Endothelial cell of umbilical vein (primary cell): Measurements from ENCODE around the gene PCTP.

Source experiments
- CTCF ChIP-seq, 2 donors: IDR thresholded peaks; 1 replicate in 1 of 2; 2 replicates in 1 of 2; pipeline ENCODE4 v1.5.1; 2011; ENCODE audit warnings: low read length in 2 of 2, mild to moderate bottlenecking in 2 of 2, moderate library complexity in 2 of 2, control low read depth in 1 of 2, inconsistent platforms in 1 of 2, low read depth in 1 of 2; ENCODE audit not compliant: insufficient read depth in 1 of 2; ENCODE audit errors: extremely low read depth in 1 of 2
- EZH2 ChIP-seq: IDR thresholded peaks from 2 replicates; pipeline ENCODE4 v1.6.1; 2012; ENCODE audit warnings: borderline replicate concordance, low read depth, mild to moderate bottlenecking, moderate library complexity, low read length, inconsistent platforms; ENCODE audit not compliant: severe bottlenecking
- FOS ChIP-seq: IDR thresholded peaks from 2 replicates; pipeline ENCODE4 v1.6.1; 2011; ENCODE audit warnings: mild to moderate bottlenecking, low read length, moderate library complexity, borderline replicate concordance; ENCODE audit not compliant: insufficient read depth
- GATA2 ChIP-seq: IDR thresholded peaks from 2 replicates; pipeline ENCODE4 v1.7.0; 2011; ENCODE audit warnings: low read depth, mild to moderate bottlenecking, moderate library complexity, mixed read lengths, low read length; ENCODE audit not compliant: insufficient read length, insufficient read depth
- JUN ChIP-seq: IDR thresholded peaks from 2 replicates; pipeline ENCODE4 v1.6.1; 2011; ENCODE audit warnings: borderline replicate concordance, low read depth; ENCODE audit not compliant: insufficient read length, insufficient read depth
- MYC ChIP-seq: IDR thresholded peaks from one replicate; pipeline ENCODE4 v1.6.1; 2011; ENCODE audit warnings: mild to moderate bottlenecking, low read depth, low read length
- POLR2A ChIP-seq: IDR thresholded peaks from 2 replicates; pipeline ENCODE4 v1.6.1; 2012; ENCODE audit warnings: low read depth, mild to moderate bottlenecking, control low read depth, low read length
- POLR2AphosphoS5 ChIP-seq: IDR thresholded peaks from 2 replicates; pipeline ENCODE4 v1.6.1; 2012; ENCODE audit warnings: low read depth, mild to moderate bottlenecking, control low read depth, low read length, moderate library complexity; ENCODE audit not compliant: insufficient read depth
- TF ChIP-seq, protein P1 (sequence below): IDR thresholded peaks from 2 replicates; pipeline ENCODE4 v1.6.1; 2011; ENCODE audit not compliant: insufficient read depth, insufficient read length

DNA sequence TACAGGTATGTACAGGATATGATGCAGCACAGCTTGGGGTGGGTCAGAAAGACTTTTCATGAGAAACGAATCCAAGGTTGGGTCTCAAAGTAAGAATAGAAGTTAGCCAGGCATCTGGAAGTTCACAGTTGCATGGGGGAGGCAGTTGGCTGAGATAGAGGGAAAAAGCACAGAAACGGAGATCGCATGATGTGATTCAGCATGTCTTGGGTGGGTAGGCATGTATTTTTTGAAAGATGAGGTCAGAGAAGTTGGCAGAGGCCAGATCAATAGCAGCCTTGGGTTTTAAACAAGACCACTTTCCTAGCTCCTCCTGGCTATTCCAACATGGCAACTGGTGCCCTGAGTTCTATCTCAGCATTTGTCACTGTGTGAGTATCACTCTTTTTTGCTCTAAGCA is 67.2 kb downstream of the PCTP start:
- no peak for TF ChIP-seq CTCF (IDR thresholded peaks at IDR 0.05; ENCODE audit: extremely low read depth in 1 of 2, insufficient read depth in 1 of 2, low read depth in 1 of 2, low read length in 2 of 2)
- no peak for TF ChIP-seq POLR2A
- TF ChIP-seq POLR2AphosphoS5 = no peak
- no peak for TF ChIP-seq EZH2
- TF ChIP-seq GATA2 = no peak
- TF ChIP-seq, protein P1, sequence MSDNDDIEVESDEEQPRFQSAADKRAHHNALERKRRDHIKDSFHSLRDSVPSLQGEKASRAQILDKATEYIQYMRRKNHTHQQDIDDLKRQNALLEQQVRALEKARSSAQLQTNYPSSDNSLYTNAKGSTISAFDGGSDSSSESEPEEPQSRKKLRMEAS = no peak
- no peak for TF ChIP-seq MYC
- no peak for TF ChIP-seq JUN
- no peak for TF ChIP-seq FOS
